Stimulated activated CD4-positive, alpha-beta T cell treated with anti-CD3 and anti-CD28 coated beads, Interleukin-15, amount 100 ng/mL, for 48 hours (primary cell): ENCODE results near the gene ASB11.
A peak's percentile ranks its signal among the peaks of the same experiment; 100 is the strongest.
"Not testable (repeated sequence)": the region's sequence is repeated elsewhere in the genome, so short reads cannot be mapped to it uniquely, and the experiment has no call there.

ENCODE experiments used
- DNase-seq, 2 donors: peaks; one replicate each; pipeline ENCODE4 v3.0.0-alpha.2; 2020; ENCODE audit warnings: low read depth in 2 of 2

Gene ASB11

GRCh38 chrX:15310117-15310516, 5.3 kb downstream of the ASB11 start:
- no peak for DNase-seq

GRCh38 chrX:15305899-15306298, 9.5 kb downstream of the ASB11 start:
- not testable (repeated sequence) for DNase-seq

- peak; percentile 0 to 1 for DNase-seq
Observed at GRCh38 chrX:15301924-15302323, 13.5 kb downstream of the ASB11 start.

GRCh38 chrX:15299941-15300851, 15.2 kb downstream of the ASB11 start:
- no peak for DNase-seq

- no peak for DNase-seq
Observed at GRCh38 chrX:15298780-15299179, 16.7 kb downstream of the ASB11 start.

GRCh38 chrX:15298201-15298600, 17.2 kb downstream of the ASB11 start:
- no peak for DNase-seq

GRCh38 chrX:15293451-15293850, 22.0 kb downstream of the ASB11 start:
- DNase-seq: no peak

GRCh38 chrX:15292861-15293260, 22.6 kb downstream of the ASB11 start:
- DNase-seq: no peak

GRCh38 chrX:15277604-15278003, 37.8 kb downstream of the ASB11 start:
- no peak for DNase-seq

GRCh38 chrX:15274946-15275345, 40.5 kb downstream of the ASB11 start:
- no peak for DNase-seq

- DNase-seq: not testable (repeated sequence)
Observed at GRCh38 chrX:15273275-15273674, 42.2 kb downstream of the ASB11 start.

GRCh38 chrX:15271757-15272156, 43.7 kb downstream of the ASB11 start:
- no peak for DNase-seq

GRCh38 chrX:15269618-15270521, 45.6 kb downstream of the ASB11 start, which contains the start of gene ASB9:
Gene ASB9, minus strand, starts transcription at chrX:15270083. Its CDS starts 209 bp downstream, at chrX:15269874.
- no peak for DNase-seq

- no peak for DNase-seq
Observed at GRCh38 chrX:15269120-15269519, 46.3 kb downstream of the ASB11 start.

- DNase-seq: no peak
Observed at GRCh38 chrX:15254852-15255251, 60.6 kb downstream of the ASB11 start.

- no peak for DNase-seq
Observed at GRCh38 chrX:15245896-15246295, 69.5 kb downstream of the ASB11 start.

- DNase-seq: no peak
Observed at GRCh38 chrX:15244421-15244820, 71.0 kb downstream of the ASB11 start.

GRCh38 chrX:15242899-15243555, 72.4 kb downstream of the ASB11 start:
- DNase-seq: peak in 1 of 2 donors; percentile 25

- DNase-seq: no peak
Observed at GRCh38 chrX:15241301-15241700, 74.1 kb downstream of the ASB11 start.

- DNase-seq: no peak
Observed at GRCh38 chrX:15240414-15240813, 75.0 kb downstream of the ASB11 start.

GRCh38 chrX:15236146-15236545, 79.3 kb downstream of the ASB11 start:
- no peak for DNase-seq

- no peak for DNase-seq
Observed at GRCh38 chrX:15235001-15235400, 80.4 kb downstream of the ASB11 start.
